ENCODE data around the gene C6orf47. TPM values are rescaled to one million over a fixed set of nuclear protein-coding genes. Genes with fewer than 3 reads are reported as not detected.
A peak's percentile ranks its signal among the peaks of the same experiment; 100 is the strongest.

The C6orf47 gene
- total RNA-seq, 4 donors from 2014 or later = 35.8 to 39.9 (median 37.2) TPM

DNA sequence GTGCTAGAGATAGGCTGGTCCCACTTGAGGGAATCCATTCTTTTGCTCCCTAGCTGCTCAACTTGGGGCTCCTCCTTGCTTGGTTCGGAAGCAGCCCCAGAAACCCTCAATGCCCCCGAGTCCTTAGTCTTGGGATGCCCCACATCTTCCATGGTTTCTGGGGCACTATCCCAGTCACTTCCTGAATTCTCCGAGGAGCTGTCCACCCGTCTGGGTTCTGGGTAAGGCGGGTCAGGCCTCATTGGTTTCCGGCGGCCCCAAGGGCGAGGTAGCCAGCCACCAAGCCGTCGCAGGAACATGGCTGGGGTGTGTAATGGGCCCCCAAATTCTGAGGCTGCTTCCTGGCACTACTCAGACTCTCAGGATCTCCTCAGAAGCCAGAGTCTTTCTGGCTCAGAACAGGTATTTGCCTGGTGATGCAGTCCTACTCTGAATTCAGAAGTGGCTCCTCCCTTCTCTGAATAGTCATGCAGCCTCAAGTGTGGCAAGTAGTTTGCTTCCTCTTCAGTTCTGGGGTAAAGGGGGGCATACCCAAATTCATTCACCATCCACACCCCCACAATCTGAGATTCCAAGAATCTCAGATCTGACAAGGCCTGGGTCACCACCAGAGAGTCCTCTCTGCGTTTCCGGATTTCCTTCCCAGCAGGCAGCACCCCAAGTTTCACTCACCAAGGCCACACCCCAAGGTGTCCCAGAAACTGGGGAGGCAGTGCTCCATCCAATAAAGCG, 763 bp downstream of the C6orf47 start:
- no peak for TF ChIP-seq POLR2A (IDR thresholded peaks at IDR 0.05)
- TF ChIP-seq, protein P1, sequence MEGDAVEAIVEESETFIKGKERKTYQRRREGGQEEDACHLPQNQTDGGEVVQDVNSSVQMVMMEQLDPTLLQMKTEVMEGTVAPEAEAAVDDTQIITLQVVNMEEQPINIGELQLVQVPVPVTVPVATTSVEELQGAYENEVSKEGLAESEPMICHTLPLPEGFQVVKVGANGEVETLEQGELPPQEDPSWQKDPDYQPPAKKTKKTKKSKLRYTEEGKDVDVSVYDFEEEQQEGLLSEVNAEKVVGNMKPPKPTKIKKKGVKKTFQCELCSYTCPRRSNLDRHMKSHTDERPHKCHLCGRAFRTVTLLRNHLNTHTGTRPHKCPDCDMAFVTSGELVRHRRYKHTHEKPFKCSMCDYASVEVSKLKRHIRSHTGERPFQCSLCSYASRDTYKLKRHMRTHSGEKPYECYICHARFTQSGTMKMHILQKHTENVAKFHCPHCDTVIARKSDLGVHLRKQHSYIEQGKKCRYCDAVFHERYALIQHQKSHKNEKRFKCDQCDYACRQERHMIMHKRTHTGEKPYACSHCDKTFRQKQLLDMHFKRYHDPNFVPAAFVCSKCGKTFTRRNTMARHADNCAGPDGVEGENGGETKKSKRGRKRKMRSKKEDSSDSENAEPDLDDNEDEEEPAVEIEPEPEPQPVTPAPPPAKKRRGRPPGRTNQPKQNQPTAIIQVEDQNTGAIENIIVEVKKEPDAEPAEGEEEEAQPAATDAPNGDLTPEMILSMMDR (IDR thresholded peaks at IDR 0.05) = no peak
- H3K4me3 ChIP-seq (ENCODE audit: low read depth, poor library complexity, severe bottlenecking) = peak overlapping the region; percentile 77
- DNase-seq (ENCODE audit: low spot score in 2 of 2) = peak in 1 of 2 donors; percentile 36
- intact Hi-C loops (cut with DNase I; ENCODE audit: low total_unique reads) = no loop called here
- 15 to 24% methylated on average over 5 to 12 of the region's 13 CpGs for WGBS, 2 donors

DNA sequence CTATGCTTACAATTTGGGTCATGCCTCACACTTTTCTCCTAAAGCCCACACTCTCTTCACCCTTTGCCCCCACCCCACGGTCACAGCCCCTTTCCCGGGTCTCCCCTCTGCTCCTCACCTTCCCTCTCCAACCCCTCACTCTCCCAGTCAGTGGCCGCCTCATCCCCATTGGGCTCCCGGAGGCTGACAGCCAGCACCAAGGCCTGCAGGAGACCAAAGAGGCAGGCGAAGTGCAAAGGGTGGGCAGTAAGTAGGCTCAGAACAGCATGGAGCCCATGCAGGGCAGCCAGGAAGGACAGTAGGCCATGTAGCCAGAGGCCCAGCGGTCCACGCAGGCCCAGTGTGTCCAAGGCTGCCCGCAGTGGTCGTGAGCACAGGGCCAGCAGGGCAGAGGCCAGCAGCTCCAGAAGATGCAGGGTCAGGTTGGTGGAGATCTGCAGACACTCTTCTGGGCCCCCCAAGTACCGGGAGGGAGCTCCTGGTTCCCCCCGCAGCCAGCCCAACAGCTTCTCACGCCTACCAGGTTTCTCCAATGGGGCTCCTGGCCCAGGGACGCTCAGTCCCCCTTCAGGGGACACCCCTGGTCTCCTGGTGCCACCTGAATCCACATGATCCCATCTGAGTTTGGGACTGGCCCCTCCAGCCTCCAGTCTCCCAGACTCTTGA, 1.5 kb downstream of the C6orf47 start:
- DNase-seq (ENCODE audit: low spot score in 2 of 2) = no peak
- TF ChIP-seq, protein P1 (IDR thresholded peaks at IDR 0.05) = no peak
- no peak for TF ChIP-seq POLR2A (IDR thresholded peaks at IDR 0.05)
- intact Hi-C loops (cut with DNase I; ENCODE audit: low total_unique reads) = no loop called here
- peak overlapping the region; percentile 77 for H3K4me3 ChIP-seq (ENCODE audit: low read depth, poor library complexity, severe bottlenecking)
- 81 to 87% methylated on average over 11 to 13 of the region's 13 CpGs for WGBS, 2 donors

DNA sequence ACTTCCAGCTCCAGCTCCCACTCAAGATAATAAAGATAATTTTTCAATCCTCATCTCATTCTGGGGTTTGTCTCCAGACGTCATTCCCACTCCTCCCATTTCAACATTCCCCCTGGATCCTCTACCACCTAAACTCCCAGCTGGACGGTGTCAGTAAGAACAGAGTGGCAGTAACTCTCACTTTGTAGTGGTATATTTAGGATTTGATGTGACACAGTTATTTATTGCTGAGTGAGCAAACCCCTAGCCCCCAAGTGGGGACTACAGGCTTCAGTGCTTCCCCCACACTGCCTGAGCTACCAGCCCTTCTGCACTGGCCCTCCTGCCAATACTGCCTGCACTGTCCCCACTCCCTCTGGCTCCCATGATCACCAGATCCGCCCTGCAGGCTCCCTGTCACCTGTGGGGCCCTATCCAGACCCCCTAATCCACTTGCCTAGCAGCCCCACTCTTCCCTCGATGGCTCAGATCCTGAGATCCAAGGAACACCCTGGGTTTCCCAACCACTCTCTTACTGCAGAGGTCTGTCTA, 2.4 kb downstream of the C6orf47 start:
- no peak overlapping the region for H3K4me3 ChIP-seq (ENCODE audit: low read depth, poor library complexity, severe bottlenecking)
- TF ChIP-seq, protein P1 (IDR thresholded peaks at IDR 0.05) = no peak
- no peak for TF ChIP-seq POLR2A (IDR thresholded peaks at IDR 0.05)
- 74 to 77% methylated on average over 4 of the region's 4 CpGs for WGBS, 2 donors
- intact Hi-C loops (cut with DNase I; ENCODE audit: low total_unique reads) = no loop called here
- DNase-seq (ENCODE audit: low spot score in 2 of 2) = no peak

DNA sequence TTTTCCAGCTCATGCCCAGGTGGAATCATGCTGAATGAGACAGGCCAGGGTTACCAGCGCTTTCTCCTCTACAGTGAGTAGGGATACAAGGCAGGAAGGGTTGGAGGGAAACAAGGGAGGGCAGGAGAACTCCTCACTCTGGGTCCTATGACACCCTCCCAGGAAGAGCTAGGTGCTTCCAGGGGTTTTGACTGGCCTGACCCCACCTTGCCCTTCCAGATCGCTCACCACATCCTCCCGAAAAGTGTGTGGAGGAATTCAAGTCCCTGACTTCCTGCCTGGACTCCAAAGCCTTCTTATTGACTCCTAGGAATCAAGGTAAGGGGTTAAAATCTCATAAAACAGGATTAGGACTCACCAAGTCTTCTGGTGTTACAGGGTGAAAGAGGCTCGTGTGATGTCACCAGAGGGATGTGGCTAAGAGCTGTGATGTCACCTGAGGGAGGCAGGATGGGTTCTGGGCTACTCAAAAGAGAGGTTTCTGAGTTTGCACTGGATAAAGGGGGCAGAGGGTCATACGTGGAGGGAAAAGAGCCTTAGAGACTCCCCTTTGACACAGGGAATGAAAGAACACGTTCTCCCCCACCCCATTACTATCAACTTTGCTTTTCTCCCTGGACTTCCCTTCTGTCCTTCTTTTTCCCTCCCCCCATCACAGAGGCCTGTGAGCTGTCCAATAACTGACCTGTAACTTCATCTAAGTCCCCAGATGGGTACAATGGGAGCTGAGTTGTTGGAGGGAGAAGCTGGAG, 3.0 kb downstream of the C6orf47 start:
- no peak for DNase-seq (ENCODE audit: low spot score in 2 of 2)
- TF ChIP-seq, protein P1 (IDR thresholded peaks at IDR 0.05) = no peak
- no peak for TF ChIP-seq POLR2A (IDR thresholded peaks at IDR 0.05)
- no peak overlapping the region for H3K4me3 ChIP-seq (ENCODE audit: low read depth, poor library complexity, severe bottlenecking)
- intact Hi-C loops (cut with DNase I; ENCODE audit: low total_unique reads) = no loop called here
- WGBS, 2 donors = 72 to 75% methylated on average over 6 of the region's 6 CpGs

DNA sequence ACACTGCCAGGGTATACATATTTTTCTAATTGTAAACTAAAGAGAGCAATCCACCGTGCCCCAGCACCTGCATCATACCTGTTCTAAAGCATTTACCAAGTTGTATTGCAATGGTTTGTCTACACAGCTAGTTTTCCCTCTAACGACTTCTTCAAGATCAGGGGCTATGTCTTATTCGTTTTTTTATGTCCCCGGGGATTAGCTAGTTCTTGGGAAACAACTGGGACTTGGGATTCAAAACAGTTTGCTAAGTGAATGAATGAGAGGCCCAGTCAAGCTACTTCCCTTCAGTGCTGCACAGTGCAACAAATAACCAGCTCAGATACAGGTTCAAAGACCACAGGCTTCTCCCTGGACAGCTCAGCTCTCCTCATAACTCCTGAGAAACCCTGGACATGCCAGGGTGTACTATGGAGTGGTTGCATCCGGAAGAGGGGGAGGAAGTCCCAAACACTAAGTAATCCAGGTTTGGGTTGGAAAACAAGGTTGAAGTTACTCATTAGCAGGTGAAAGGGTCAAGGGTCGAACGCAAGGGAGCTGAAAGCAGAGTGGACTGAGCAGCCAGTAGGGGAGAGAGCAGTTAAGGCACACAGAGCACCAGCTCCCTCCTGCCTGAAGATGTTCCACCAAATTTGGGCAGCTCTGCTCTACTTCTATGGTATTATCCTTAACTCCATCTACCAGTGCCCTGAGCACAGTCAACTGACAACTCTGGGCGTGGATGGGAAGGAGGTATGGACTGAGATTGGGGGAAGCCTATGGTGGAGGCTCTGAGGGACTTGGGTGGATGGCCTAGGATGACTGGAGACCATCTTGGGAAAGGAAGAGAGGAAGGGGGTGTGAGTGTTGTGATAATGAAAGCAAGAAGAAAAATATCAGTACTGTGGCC, 5.0 kb downstream of the C6orf47 start, which contains the start of gene APOM:
TSS of gene APOM (plus strand) at position 546 of the 889 bp plus-strand sequence. CDS start at position 619, 73 bp downstream.
- no peak for DNase-seq (ENCODE audit: low spot score in 2 of 2)
- TF ChIP-seq POLR2A (IDR thresholded peaks at IDR 0.05) = no peak
- TF ChIP-seq, protein P1 (IDR thresholded peaks at IDR 0.05) = peak in 1 of 3 donors; percentile 54
- WGBS, 2 donors = 83 to 84% methylated on average over 8 of the region's 8 CpGs
- no peak within 1 kb of the TSS for H3K4me3 ChIP-seq (ENCODE audit: low read depth, poor library complexity, severe bottlenecking)
- intact Hi-C loops (cut with DNase I; ENCODE audit: low total_unique reads) = no loop called here

All from lower leg skin (tissue), 4 donors.